Endodermal cell (in vitro differentiated cells): Measurements from ENCODE around the gene RBM6. TPM values are rescaled to one million over a fixed set of nuclear protein-coding genes. Genes with fewer than 3 reads are reported as not detected.

Experiments
- DNase-seq: peaks from one replicate; pipeline ENCODE4 v3.0.0-alpha.2; 2017
- H3K27ac ChIP-seq: 2 replicates; pipeline ENCODE4 v1.5.1; 2013; ENCODE audit warnings: mild to moderate bottlenecking, low read depth, low read length, moderate library complexity
- H3K27me3 ChIP-seq: 2 replicates; pipeline ENCODE4 v1.6.1; 2013; ENCODE audit warnings: mild to moderate bottlenecking, low read length, moderate library complexity; ENCODE audit not compliant: insufficient read depth, control insufficient read depth, poor library complexity, severe bottlenecking
- H3K36me3 ChIP-seq: 2 replicates; pipeline ENCODE4 v1.7.0; 2013; ENCODE audit warnings: mild to moderate bottlenecking, low read length, moderate library complexity; ENCODE audit not compliant: control insufficient read depth, insufficient read depth
- H3K4me1 ChIP-seq: one replicate; pipeline ENCODE4 v1.7.0; 2013; ENCODE audit warnings: low read length; ENCODE audit not compliant: control insufficient read depth, insufficient read depth
- H3K4me3 ChIP-seq: 2 replicates; pipeline ENCODE4 v1.5.1; 2013; ENCODE audit warnings: mild to moderate bottlenecking, low read length, moderate library complexity
- H3K9ac ChIP-seq: 2 replicates; pipeline ENCODE4 v1.6.1; 2013; ENCODE audit warnings: mild to moderate bottlenecking, low read length, moderate library complexity; ENCODE audit not compliant: poor library complexity, severe bottlenecking; ENCODE audit errors: extremely low read depth
- H3K9me3 ChIP-seq: 2 replicates; pipeline ENCODE4 v1.6.1; 2013; ENCODE audit warnings: mild to moderate bottlenecking, low read length, moderate library complexity; ENCODE audit not compliant: control insufficient read depth
- H3K27ac Mint-ChIP-seq: 2 replicates; pipeline ENCODE4 v1.8.0; 2020; ENCODE audit warnings: mixed read lengths
- H3K27me3 Mint-ChIP-seq: 2 replicates; pipeline ENCODE4 v1.8.0; 2021; ENCODE audit warnings: mild to moderate bottlenecking, mixed read lengths; ENCODE audit not compliant: insufficient read depth
- H3K36me3 Mint-ChIP-seq: 2 replicates; pipeline ENCODE4 v1.8.0; 2020; ENCODE audit warnings: low read depth, mixed read lengths
- H3K4me1 Mint-ChIP-seq: 2 replicates; pipeline ENCODE4 v1.8.0; 2020; ENCODE audit warnings: mixed read lengths
- H3K4me3 Mint-ChIP-seq: 2 replicates; pipeline ENCODE4 v1.8.0; 2020; ENCODE audit warnings: mild to moderate bottlenecking, moderate library complexity, mixed read lengths
- H3K9me3 Mint-ChIP-seq: 2 replicates; pipeline ENCODE4 v1.8.0; 2020; ENCODE audit warnings: mild to moderate bottlenecking, mixed read lengths
- WGBS, 2 experiments: methylation state at CpG; one replicate each; pipeline versions ENCODE4 v1.1.5 to v1.1.7; 2013; ENCODE audit warnings: missing lambda C conversion rate in 2 of 2, mixed read lengths in 1 of 2; ENCODE audit not compliant: insufficient coverage in 1 of 2, insufficient read length in 1 of 2; 5-methylcytosine and 5-hydroxymethylcytosine counted together
- total RNA-seq, 2 donors: library from RNA; stranded (reverse); fragmentation: NEBNext Ultra II Directional in 1 of 2; extraction: Animal tissue kit (Norgen Biotek cat#: 25700) in 1 of 2; gene quantifications; 2 replicates in 1 of 2; 3 replicates in 1 of 2; pipeline ENCODE4 v1.2.1, GENCODE V29; 2021
- TF ChIP-seq, protein P1 (sequence below): fragments of 200-600 bp; sonication (generic); conservative IDR thresholded peaks from 2 replicates; pipeline ENCODE4 v1.5.0; 2021; ENCODE audit warnings: antibody characterized with exemption, mild to moderate bottlenecking

The RBM6 gene
- total RNA-seq, 2 donors from 2014 or later: 116 to 168 TPM

DNA sequence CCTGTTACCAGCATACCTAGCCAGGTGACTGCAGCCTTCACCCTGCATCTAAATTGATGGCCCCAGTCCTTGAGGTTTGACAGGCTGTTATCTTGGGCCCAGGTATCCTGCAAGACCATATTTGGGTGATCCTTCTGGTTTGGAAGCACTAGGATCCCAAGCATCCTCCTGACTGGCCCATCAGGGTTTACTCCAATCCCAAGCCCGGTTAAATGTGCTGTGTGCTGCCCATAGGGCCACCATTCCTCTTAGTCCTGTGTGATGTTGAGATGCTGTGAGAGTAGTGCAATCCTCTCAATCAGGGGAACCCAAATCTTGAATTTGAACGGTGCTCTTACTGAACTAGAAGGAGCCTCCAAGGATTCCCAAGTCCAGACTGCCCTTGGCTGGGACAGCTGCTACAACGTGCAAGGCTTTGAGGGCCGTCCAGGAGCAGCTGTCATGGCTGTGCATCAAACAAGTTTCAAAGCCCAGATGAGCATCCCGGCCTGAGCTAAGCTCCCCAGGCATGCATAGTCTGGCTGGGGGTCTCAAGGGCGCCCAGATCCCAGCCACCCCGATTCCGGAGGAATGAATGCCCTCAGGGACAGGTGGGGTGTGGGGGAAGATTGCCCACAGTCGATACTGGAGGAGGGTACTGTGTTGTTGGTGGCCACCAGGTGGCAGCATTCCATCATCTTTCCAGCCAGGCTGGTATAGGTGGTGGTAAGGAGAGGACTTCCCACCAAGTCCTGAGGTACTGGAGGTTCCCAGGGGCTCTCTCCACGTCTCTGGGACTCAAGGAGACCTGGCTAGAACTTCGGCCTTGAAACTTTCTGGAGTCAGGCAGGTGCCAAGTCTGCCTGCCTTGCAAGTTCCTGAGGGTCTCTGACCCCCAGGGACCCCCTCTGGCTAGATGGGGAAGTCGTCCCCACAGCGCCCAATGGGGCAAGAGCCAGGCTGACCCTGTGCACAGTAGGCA is 181.4 kb downstream of the RBM6 start:
- Mint-ChIP-seq H3K4me3 (no peak overlapping the region), H3K9me3 (no peaks in the 10 kb centered on the region), H3K27me3 (no peaks in the 10 kb centered on the region), H3K4me1 (peaks cover 18% of the 10 kb centered on the region), H3K27ac (no peak overlapping the region), H3K36me3 (peaks cover 29% of the 10 kb centered on the region)
- WGBS, 2 experiments: 52 to 56% methylated on average over 12 to 13 of the region's 13 CpGs
- Histone ChIP-seq H3K4me3 (no peak overlapping the region), H3K36me3 (peaks cover 43% of the 10 kb centered on the region), H3K4me1 (peaks cover 16% of the 10 kb centered on the region), H3K27ac (peak overlapping the region; percentile 6), H3K9me3 (no peaks in the 10 kb centered on the region), H3K27me3 (no peaks in the 10 kb centered on the region), H3K9ac (no peak overlapping the region)
- TF ChIP-seq, protein P1, sequence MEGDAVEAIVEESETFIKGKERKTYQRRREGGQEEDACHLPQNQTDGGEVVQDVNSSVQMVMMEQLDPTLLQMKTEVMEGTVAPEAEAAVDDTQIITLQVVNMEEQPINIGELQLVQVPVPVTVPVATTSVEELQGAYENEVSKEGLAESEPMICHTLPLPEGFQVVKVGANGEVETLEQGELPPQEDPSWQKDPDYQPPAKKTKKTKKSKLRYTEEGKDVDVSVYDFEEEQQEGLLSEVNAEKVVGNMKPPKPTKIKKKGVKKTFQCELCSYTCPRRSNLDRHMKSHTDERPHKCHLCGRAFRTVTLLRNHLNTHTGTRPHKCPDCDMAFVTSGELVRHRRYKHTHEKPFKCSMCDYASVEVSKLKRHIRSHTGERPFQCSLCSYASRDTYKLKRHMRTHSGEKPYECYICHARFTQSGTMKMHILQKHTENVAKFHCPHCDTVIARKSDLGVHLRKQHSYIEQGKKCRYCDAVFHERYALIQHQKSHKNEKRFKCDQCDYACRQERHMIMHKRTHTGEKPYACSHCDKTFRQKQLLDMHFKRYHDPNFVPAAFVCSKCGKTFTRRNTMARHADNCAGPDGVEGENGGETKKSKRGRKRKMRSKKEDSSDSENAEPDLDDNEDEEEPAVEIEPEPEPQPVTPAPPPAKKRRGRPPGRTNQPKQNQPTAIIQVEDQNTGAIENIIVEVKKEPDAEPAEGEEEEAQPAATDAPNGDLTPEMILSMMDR: peak; percentile 94
- DNase-seq: peak; percentile 93

DNA sequence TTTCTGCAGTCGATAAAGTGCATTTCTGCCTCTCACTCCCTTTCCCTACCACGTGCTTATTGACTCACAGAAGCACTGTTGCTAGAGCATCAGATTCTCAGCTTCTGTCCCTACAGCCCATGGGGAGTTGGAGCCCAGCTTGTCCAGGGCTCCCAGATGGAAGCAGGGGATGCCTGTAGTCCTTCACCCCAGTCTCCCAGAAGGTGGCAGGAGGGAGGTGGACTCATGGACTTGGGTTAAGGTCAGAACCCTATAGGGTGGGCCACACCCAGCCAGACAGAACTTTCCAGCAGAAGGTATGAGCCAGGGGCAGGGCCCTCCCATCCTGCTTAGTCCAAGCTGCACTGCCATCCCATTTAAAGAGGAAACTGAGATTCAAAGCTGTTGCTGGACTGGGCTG is 182.1 kb downstream of the RBM6 start:
- peak; percentile 51 for DNase-seq
- TF ChIP-seq, protein P1: no peak
- Histone ChIP-seq H3K27ac (no peak overlapping the region), H3K9ac (no peak overlapping the region), H3K4me3 (no peak overlapping the region), H3K36me3 (peaks cover 35% of the 10 kb centered on the region), H3K27me3 (no peaks in the 10 kb centered on the region), H3K9me3 (no peaks in the 10 kb centered on the region), H3K4me1 (peaks cover 21% of the 10 kb centered on the region)
- Mint-ChIP-seq H3K9me3 (no peaks in the 10 kb centered on the region), H3K36me3 (peaks cover 22% of the 10 kb centered on the region), H3K4me1 (peaks cover 20% of the 10 kb centered on the region), H3K27me3 (no peaks in the 10 kb centered on the region), H3K27ac (no peak overlapping the region), H3K4me3 (no peak overlapping the region)
- 88 to 96% methylated on average over 2 of the region's 2 CpGs for WGBS, 2 experiments

DNA sequence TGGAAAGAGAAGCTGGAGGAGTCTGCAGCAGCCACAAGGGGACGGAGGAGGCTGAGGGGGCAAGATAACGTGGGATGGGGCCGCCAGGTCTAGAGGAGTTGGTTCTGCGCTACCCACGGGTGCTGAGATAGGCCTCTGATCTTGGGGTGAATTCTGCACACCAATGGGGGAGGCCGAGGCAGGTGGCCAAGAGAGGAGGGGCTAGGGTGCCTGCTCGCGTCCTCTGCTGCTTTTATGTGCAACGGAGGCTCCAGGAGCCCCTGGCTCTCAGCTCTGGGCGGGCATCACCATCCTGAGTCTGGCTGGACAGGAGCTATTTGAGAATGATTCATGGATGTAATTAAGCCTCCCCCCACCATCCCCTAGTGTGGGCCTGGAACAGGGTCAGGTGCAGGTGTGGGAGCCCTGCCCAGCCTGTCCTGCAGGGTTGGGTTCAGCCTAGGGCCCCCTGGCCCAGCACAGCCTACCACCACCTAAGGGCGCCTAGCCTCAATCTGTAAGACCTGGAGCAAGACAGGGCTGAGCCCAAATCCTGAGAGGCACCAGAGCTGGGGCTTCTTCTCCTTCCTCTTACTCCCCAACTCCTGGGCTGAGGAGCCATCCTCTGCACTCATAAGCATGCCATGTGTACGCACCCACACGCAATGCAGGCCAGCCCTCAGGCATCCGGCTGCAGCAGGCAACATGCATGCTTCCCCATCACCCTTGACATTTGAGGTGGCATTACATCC is 182.9 kb downstream of the RBM6 start:
- peaks cover 17% of the 10 kb centered on the region for H3K36me3 Mint-ChIP-seq
- no peak for DNase-seq
- Histone ChIP-seq H3K27ac (no peak overlapping the region), H3K9me3 (no peaks in the 10 kb centered on the region), H3K27me3 (no peaks in the 10 kb centered on the region), H3K4me3 (no peak overlapping the region), H3K36me3 (peaks cover 29% of the 10 kb centered on the region), H3K9ac (no peak overlapping the region), H3K4me1 (peaks cover 24% of the 10 kb centered on the region)
- H3K4me3 Mint-ChIP-seq: no peak overlapping the region
- H3K9me3 Mint-ChIP-seq: no peaks in the 10 kb centered on the region
- peaks cover 20% of the 10 kb centered on the region for H3K4me1 Mint-ChIP-seq
- H3K27ac Mint-ChIP-seq: no peak overlapping the region
- 93 to 98% methylated on average over 11 to 14 of the region's 14 CpGs for WGBS, 2 experiments
- TF ChIP-seq, protein P1: no peak
- no peaks in the 10 kb centered on the region for H3K27me3 Mint-ChIP-seq
